SK-N-SH treated with all-trans-retinoic acid at 6 μM for 48 hours (cell line): ENCODE results near the gene PPP4R4.

ENCODE experiments used
- ARNTL ChIP-seq: fragments of 450-650 bp; formaldehyde crosslinking; IDR thresholded peaks from 2 replicates; pipeline ENCODE4 v1.5.0; 2020; ENCODE audit warnings: low read depth, mild to moderate bottlenecking, moderate library complexity, borderline replicate concordance
- ESRRG ChIP-seq: fragments of 250-450 bp; sonication (Bioruptor Pico); IDR thresholded peaks from 2 replicates; pipeline ENCODE4 v1.6.1; 2021; ENCODE audit warnings: mild to moderate bottlenecking
- OSR1 ChIP-seq: fragments of 250-450 bp; sonication (Bioruptor Pico); IDR thresholded peaks from 2 replicates; pipeline ENCODE4 v1.8.0; 2022; ENCODE audit warnings: moderate library complexity, mild to moderate bottlenecking, inconsistent platforms
- TSHZ2 ChIP-seq: fragments of 250-450 bp; sonication (Bioruptor Pico); IDR thresholded peaks from 2 replicates; pipeline ENCODE4 v1.5.0; 2020; ENCODE audit warnings: mild to moderate bottlenecking, moderate library complexity
- ZFP30 ChIP-seq: fragments of 450-650 bp; formaldehyde crosslinking; IDR thresholded peaks from 2 replicates; pipeline ENCODE4 v1.5.0; 2022; ENCODE audit warnings: mild to moderate bottlenecking, moderate library complexity
- TF ChIP-seq, protein P1 (sequence below): fragments of 250-450 bp; sonication (Bioruptor Pico); IDR thresholded peaks from 2 replicates; pipeline ENCODE4 v1.8.0; 2020; ENCODE audit warnings: mild to moderate bottlenecking, moderate library complexity, borderline replicate concordance

DNA sequence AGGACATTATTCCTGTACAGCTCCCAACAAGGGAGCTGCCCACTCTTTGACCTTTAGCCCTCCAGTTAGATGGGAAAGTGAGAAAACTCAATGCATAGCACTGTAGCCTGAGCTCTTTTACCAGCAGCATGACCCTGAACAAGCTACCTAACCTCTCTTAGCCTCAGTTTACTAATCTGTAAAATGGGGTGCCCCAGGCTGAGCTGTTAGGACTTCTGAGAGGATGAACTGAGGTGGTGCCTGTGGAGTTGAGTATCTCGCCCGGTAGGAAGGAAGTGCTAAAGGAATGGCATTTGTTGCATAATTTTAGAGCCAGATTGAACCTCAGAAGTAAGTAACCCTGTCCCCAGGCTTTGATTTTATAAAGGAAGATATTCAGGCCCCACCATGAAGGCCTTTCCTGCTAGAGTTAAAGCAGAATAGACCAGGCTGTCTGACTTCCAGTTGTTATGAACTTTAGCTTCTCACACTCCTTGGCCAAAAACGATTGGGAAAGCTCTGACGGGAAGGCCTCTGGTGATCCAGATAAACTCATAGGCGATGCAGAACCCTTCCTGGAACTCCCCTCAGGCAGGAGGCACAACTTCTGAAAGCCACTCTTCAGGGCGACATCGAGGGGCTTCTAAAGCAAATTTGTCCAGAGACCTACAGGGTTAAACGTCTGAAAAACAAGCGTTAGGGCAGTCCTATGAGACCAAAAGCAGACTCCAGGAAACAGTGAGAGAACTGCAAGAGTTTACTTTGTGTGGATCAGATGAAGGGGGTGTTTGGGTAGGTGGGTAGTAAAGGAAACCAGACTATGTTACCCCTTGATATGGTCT is 121.4 kb downstream of the PPP4R4 start:
- TF ChIP-seq, protein P1, sequence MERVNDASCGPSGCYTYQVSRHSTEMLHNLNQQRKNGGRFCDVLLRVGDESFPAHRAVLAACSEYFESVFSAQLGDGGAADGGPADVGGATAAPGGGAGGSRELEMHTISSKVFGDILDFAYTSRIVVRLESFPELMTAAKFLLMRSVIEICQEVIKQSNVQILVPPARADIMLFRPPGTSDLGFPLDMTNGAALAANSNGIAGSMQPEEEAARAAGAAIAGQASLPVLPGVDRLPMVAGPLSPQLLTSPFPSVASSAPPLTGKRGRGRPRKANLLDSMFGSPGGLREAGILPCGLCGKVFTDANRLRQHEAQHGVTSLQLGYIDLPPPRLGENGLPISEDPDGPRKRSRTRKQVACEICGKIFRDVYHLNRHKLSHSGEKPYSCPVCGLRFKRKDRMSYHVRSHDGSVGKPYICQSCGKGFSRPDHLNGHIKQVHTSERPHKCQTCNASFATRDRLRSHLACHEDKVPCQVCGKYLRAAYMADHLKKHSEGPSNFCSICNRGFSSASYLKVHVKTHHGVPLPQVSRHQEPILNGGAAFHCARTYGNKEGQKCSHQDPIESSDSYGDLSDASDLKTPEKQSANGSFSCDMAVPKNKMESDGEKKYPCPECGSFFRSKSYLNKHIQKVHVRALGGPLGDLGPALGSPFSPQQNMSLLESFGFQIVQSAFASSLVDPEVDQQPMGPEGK (CRISPR knock-in tag): no peak
- TF ChIP-seq ARNTL (CRISPR knock-in tag) (no peak), OSR1 (CRISPR knock-in tag) (no peak), TSHZ2 (CRISPR knock-in tag) (no peak), ZFP30 (CRISPR knock-in tag) (no peak), ESRRG (CRISPR knock-in tag) (no peak)
